GM19463 (cell line): ENCODE results near the gene ACSL1.
"Not testable (repeated sequence)": the region's sequence is repeated elsewhere in the genome, so short reads cannot be mapped to it uniquely, and the experiment has no call there.

Source experiments
- ATAC-seq: cut with Tn5 transposase; IDR thresholded peaks from one replicate; pipeline ENCODE4 v1.9.1; 2021; ENCODE audit warnings: mild to moderate bottlenecking, moderate library complexity; ENCODE audit not compliant: unreplicated experiment

ACSL1 gene

DNA sequence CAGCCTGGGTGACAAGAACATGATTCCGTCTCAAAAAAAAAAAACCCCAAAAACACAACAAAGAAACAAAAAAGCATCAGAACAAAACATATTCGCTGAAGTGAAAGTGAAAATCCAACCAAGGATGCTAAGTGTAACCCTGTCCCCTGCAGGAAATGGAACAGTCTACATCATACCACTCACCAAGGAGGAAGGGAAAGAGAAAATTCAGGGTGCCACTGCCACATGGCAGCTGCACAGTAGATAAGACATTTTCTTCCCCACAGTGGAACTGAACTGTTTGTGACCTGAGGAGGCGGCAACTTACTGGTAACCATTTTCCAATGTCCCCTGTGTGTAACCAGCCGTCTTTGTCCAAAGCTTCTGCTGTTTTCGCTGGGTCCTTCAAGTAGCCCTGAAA is 63.7 kb downstream of the ACSL1 start:
- ATAC-seq, result peak; percentile 95

DNA sequence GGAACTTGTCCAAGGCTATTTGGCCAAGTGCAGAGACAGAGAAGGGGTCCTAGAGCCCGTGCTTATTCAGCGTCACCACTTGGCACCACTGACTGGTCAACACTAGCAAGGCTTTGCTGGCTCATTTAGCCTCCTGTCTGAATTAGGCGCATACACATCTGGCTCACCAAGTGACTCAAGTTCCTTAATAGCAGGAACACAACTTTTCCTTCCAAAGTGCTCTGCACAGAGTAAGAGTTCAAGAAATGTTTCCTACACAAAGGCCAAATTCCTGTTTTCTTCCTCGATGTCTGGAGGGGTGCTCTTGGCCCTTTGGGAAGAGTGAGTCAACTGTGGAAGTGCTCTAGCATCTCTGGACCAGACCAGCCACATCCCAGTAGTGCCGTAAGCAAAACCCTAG is 65.1 kb downstream of the ACSL1 start:
- ATAC-seq, result no peak

GRCh38 chr4:184757810-184758209 is 68.0 kb downstream of the ACSL1 start:
- ATAC-seq, result no peak

GRCh38 chr4:184756399-184756798 is 69.4 kb downstream of the ACSL1 start:
- no peak for ATAC-seq

DNA sequence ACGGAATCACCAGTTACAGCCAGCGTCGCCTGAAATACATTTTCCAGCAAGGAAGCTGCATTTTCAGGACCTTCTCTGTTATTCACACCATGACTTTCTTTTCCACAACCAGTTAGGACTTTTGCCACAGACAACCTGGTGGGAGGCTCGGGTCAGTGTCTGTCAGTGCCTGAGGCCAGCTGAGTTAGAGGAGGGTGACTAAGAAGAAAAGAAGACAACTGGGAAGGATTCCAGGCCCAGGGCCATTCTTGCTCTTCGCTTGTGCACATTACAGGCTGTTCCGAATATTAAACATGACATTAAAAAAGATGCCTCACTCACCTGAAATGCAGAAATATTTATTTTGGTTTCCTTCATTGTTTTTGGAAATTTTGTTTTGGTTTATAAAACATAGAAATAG is 70.5 kb downstream of the ACSL1 start:
- no peak for ATAC-seq

DNA sequence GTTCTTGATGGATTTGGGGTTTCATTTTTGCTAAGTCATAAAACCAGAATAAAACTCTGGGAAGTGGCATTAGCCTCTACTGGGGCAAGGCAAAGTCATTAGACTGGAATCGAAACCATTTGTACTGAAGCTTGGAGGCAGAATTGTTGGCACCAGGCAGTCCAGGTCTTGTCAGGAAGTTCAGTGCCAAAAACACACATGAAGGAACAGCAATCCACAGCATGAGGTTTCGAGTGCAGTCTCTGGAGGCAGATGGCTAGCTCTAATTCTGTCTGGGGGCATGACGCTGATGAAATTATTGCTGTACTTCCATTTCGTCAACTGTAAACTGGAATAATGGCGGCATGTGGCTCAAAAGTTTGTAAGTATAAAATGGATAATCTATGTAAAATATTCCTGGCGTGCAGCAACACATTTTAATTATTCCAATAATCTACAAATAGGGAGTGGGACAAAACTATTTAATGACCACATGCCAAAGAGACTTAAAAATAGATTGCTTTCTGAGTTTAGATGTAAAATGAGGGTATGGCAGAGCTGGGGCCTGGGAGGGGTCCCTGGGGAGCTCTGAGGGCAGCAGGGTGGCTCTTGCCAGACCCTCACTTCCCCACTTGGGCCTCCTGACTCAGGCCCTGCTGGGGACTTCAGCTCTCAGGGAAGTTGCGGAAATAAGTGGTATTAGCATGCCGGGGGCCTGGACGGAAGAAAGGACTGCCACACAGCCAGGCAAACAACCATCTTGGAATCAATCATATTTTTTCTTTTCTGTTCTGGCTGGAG is 73.1 kb downstream of the ACSL1 start:
- no peak for ATAC-seq

DNA sequence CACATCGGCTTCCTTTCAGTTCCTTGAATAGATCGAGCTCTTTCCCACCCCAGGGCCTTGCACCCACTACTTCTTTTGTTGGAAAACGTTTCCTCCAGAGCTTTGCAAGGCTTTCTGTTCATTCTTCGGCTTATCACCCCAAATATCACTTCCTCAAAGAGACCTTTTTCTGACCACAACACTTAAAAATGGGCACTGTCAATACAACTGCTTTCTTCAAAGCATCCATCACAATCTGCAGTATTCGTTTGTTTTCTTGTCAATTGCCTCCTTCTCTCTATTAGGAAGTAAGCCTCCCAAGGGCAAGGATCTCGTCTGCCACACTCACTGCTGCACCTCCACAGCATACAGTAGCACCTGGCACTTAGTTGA is 74.2 kb downstream of the ACSL1 start:
- no peak for ATAC-seq

GRCh38 chr4:184750926-184751584 is 74.7 kb downstream of the ACSL1 start:
- no peak for ATAC-seq

- no peak for ATAC-seq
Measured at GRCh38 chr4:184748251-184748652, 77.5 kb downstream of the ACSL1 start.

DNA sequence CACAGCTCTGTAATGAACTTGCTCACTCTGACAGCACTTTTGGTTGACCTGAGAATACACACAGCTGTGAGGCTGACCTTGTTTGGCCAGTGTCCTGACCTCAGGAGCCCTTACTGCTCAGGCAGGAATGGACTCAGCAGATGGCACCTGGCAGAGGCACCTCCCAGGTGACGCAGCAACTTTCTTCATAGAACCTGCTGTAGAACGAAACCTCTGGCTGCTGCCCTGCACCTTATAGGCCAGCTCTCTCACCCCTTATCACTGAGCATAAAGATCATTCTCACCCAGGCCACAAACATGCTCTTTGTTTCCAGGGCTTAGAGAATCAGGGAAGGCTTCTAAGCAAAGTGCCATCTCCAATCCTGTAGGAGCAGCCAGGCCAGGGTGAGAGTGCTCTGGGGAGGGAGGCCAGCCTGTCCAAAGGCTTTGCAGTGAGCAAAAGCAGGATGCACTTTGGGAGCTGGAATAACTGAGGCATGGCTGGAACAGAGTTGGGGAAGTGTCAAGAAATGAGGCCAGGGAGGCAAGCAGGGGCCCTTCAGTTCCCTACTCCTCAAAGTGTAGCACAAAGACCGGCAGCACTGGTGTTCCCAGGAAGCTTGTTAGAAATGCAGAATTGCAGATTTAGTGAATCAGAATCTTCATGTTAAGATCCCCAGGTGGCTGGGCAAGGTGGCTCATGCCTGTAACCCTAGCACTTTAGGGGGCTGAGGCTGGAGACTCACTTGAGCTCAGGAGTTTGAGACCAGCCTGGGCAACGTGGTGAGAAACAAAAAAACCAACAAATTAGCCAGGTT is 78.5 kb downstream of the ACSL1 start:
- ATAC-seq, result peak; percentile 40

DNA sequence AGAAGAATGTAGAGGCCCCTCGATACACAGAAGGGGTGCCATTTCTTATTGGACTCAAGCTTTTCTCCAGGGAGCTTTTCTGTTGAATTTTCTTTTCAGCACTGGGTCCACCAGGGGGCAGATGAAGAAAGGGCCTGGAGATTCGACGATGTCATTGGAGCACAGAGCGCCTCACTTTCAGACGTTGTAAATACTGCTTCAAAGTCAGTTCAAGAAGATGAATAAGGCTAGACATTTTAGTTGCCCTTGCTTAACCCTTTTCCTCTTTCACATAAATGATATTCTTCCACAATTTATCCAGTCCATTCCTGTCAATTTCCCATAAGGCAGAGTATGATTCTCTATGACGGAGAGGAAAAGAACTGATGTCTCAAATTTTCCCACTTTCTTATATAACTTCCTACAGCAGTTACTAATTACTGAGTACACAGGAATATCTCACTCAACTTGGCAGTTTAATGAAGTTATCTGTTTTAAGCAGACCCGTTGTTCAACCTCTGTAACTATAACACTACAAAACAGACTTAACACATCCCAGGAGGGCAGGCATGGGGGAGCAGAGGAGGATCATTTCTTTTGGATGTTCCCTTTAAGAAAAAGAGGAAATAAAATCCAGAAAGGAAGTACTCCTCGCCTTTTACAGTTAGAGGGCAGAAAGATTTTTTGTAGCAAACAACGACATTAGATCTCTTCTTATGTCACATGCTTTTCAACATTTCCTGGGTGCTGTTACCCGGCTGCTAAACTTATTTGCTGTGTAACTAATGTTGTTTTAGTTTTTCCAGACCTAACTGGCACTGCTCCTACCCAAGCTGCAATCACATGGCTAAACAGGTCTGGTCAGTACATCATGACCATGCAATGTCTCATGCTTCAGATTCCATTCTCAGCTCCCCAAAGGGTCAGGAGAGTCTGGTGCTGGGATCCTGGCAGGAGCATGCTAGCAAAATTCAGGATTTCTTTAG is 79.7 kb downstream of the ACSL1 start:
- no peak for ATAC-seq

DNA sequence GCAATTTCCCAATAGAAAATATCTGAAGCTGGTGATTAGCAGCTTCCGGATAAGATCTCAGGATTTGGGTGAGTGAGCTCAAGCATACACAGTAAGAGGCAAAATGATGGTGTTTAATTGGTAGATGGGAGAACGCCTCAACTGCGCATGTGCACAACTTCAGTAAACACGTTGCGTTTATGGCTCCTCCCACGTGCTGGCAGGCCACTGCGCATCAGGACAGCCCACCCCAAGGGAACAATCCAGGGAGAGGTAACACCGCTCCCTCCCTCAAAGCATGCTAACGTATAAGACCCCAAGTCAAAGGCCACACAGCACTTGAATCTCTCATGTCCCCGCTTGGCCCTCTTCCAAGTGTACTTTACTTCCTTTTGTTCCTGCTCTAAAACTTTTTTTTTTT is 81.5 kb downstream of the ACSL1 start:
- no peak for ATAC-seq

- no peak for ATAC-seq
Measured at GRCh38 chr4:184743650-184744049, 82.1 kb downstream of the ACSL1 start.

DNA sequence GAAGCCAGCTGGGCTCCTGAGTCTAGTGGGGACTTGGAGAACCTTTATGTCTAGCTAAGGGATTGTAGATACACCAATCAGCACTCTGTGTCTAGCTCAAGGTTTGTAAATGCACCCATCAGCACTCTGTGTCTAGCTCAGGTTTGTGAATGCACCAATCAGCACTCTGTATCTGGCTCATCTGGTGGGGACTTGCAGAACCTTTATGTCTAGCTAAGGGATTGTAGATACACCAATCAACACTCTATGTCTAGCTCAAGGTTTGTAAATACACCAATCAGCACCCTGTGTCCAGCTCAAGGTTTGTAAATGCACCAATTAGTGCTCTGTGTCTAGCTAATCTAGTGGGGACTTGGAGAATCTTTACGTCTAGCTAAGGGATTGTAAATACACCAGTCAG is 84.1 kb downstream of the ACSL1 start:
- not testable (repeated sequence) for ATAC-seq

DNA sequence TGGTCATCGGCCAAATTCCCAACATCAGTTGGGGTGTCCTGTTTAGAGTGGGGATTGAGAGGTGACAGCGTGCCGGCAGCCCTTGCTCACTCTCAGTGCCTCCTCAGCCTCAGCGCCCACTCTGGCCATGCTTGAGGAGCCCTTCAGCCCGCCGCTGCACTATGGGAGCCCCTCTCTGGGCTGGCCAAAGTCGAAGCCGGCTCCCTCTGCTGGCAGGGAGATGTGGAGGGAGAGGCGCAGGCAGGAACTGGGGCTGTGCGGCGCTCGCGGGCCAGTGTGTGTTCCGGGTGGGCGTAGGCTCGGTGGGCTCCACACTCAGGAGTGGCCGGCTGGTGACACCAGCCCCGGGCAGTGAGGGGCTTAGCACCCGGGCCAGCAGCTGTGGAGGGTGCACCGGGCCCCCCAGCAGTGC is 84.8 kb downstream of the ACSL1 start:
- ATAC-seq, result no peak

- ATAC-seq, result not testable (repeated sequence)
Measured at GRCh38 chr4:184739575-184739974, 86.2 kb downstream of the ACSL1 start.

DNA sequence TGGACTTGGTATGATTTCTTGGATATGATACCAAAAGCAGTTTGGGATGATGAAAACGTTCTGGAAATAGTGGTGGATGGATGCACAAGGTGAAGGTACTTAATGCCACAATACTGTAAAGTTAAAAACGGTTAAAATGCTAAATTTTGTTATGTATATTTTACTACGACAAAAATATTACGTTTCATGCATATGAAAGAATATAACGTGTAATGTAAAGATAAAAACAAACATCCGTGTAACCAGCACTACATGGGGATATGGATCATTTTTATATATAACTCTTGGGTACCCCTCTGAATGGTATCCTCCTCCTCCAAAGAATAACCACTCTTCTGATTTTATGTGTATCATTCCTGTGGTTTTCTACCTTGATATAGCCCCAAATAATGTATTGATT is 91.0 kb downstream of the ACSL1 start:
- ATAC-seq, result no peak

GRCh38 chr4:184733654-184734524 is 91.9 kb downstream of the ACSL1 start, which contains the start of gene CENPU:
Gene CENPU (minus strand): TSS chr4:184734096. CDS start chr4:184734062, 34 bp downstream.
- ATAC-seq, result peak; percentile 87

DNA sequence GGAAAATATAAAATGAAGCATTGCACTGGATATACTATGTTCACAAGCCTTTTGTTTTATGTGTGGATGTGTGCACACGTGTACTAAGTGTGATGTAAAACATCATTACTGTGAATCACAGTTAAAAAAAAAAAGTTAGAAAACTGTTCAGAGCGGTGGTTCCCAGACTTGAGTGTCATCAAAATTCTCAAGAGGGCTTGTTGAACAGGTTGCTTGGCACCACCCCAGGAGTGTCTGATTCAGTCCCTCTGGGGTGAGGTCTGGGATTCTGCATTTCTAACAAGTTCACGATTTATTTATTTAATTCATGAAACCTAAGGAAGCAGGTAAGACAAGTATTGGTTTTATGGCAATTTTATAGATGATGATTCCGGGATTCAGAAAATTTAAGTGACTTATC is 93.6 kb downstream of the ACSL1 start:
- no peak for ATAC-seq

DNA sequence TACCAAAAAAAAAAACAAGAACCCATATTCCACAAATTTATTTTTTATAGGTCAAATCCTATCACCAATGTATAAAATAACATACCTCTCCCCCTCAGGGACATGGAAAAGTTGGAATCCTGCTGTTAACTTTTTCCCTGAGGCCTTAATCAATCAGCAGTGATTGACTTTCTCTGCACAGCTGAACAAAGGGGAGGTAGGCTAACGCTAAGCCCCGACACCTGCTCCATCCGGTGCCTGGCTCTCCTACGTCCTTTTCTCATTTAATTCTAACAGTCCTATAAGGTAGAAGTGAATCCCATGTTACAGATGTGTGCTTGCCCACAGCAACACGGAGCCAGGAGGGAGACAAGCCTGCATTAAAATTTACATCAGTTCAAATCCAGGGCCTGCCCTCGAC is 94.7 kb downstream of the ACSL1 start:
- ATAC-seq, result no peak
